Heart left ventricle (tissue), 13 donors: ENCODE measurements around the gene RNF149.

ENCODE experiments used
- CTCF ChIP-seq, 12 donors: fragments of 200-600 bp; sonication (generic) in 4 of 12; IDR thresholded peaks; one replicate each; pipeline versions ENCODE4 v1.5.0 to v1.8.0; 2018 to 2022; ENCODE audit warnings: antibody characterized with exemption in 12 of 12, mild to moderate bottlenecking in 5 of 12
- POLR2A ChIP-seq, 2 donors: fragments of 450-650 bp; IDR thresholded peaks; one replicate each; pipeline ENCODE4 v1.6.1; 2017; ENCODE audit warnings: antibody characterized with exemption in 2 of 2, mild to moderate bottlenecking in 2 of 2, moderate library complexity in 2 of 2
- donor health status: ischemic (EF 13 %, LVEDD 7.1; RV severe dilation, severe dysfunction).
- donor health status: DM: no; HTN: yes; CAD: no.
- donor health status: DM: no; HTN: no; CAD: no.
- donor health status: ischemic (EF 25% LVEDD 6.9; RV normal size, moderate dysfunction).
- donor health status: ischemic (EF 25% LVEDD 5.7; RV mildly dilated, moderate dysfunction).
- donor health status: ischemic (EF 35%, LVEDD 5.7; RV mildly dilated, moderate dysfunction).
- donor health status: nonischemic (EF 11% LVEDD 7.7; RV severe dilation, severe dysfunction).
- donor health status: DM: yes; HTN: yes; CAD: no.
- donor health status: PGD.
- donor health status: ischemic (EF 29% LVEDD 5.4; RV normal size, mild dysfunction).
- donor health status: nonischemic (EF 23%, LVEDD 6.1; RV moderate dilation, normal function).

DNA sequence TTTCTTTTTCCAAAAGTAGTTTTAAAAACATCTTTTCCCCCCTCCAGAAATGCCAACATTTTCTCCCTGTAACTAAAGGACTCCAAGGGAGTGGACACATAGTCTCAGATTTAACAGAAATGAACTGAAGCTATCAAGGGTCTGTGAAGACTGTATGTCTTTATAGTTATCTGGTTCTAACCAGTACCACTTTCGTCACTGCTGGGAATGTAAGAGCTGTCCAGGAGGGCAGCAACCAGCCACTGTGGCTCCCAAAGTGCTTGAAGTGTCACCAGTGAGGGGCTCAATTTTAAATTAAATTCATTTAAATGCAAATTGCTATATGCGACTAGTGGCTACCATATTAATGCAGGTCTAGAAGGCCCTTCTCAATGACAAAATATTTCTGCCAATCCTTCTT, 15.0 kb downstream of the RNF149 start:
- TF ChIP-seq CTCF (IDR thresholded peaks at IDR 0.05) (no peak), POLR2A (IDR thresholded peaks at IDR 0.05) (no peak)
